Measurements from ENCODE around the gene ZBTB43.

The ZBTB43 gene

DNA sequence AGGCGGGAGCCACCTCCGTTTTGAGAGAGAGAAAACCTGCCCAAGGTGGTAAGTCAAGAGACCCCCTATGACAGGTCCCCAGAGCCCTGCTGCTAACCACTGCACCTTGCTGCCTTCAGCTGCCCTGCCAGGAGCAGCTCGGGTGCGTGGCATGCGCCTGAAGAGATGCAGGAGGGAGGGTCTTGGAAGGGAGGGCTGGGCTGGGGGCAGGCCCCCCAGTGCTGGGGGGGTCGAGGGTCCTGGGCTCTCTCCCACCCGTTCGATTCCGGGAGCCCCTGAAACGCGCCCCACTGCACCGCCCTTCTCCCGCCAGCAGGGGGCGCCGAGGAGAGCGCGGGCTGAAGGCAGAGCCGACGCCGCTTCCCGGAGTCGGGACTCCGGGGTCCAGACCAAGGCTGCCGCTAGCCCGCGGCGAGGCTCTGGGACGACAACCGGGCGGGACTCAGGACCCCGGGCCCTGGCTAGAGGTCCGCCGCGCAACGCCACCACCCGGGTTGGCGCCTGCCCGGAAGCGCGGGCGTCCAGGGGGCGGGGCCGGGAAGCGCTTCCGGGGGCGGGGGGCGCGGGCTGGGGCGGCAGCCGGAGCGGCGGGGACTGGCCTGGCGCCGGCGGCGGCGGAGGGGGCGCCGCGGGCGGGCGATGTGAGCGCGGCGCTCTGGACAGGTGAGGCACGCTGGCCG lies 55.4 kb downstream of the ZBTB43 start, which contains the start of gene ZBTB34:
Gene ZBTB34, plus strand, starts transcription at position 563 of the 680 bp plus-strand sequence. CDS start 18,761 bp downstream, outside the sequence.
- H3K4me3 ChIP-seq (ENCODE audit: low read depth, low read length): peak within 1 kb of the TSS; percentile 72
- TF ChIP-seq, protein P1, sequence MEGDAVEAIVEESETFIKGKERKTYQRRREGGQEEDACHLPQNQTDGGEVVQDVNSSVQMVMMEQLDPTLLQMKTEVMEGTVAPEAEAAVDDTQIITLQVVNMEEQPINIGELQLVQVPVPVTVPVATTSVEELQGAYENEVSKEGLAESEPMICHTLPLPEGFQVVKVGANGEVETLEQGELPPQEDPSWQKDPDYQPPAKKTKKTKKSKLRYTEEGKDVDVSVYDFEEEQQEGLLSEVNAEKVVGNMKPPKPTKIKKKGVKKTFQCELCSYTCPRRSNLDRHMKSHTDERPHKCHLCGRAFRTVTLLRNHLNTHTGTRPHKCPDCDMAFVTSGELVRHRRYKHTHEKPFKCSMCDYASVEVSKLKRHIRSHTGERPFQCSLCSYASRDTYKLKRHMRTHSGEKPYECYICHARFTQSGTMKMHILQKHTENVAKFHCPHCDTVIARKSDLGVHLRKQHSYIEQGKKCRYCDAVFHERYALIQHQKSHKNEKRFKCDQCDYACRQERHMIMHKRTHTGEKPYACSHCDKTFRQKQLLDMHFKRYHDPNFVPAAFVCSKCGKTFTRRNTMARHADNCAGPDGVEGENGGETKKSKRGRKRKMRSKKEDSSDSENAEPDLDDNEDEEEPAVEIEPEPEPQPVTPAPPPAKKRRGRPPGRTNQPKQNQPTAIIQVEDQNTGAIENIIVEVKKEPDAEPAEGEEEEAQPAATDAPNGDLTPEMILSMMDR (IDR thresholded peaks at IDR 0.05; ENCODE audit: low read depth, low read length): peak; percentile 99

DNA sequence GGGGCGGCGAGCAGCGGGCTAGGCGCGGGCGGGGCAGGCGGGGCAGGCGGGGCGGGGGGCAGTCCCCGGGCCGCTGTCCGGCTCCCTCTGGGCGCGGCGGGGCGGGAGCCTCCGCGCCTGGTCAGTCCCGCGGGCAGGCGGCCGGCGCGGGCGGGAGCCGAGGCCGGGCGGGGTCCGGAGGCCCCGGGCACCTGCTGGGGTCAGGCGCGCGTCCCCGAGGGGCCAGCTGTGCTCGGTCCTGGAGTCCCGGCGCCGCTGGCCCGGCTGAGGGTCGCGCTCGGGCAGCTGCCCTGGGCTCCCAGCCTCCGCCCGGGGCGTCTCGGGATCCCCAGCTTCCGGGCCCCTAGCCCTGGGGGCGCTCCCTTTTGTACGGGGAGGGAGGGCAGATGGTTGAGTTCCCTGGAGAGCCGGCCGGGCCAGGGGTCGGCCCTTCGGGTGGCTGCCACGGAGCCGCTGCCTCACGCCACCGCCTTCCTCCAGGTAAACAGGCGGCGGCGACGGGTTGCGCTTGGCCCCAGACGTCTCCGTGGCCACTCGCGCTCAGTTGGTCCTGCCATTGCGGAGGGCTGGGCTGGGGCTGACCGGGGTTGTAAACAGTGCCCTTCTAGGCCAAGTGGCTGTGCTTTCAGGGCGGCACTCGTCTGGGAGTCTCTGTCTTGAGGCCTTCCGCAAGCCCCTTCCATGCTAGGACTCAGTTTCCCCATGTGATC lies 56.1 kb downstream of the ZBTB43 start:
- peak overlapping the region; percentile 72 for H3K4me3 ChIP-seq (ENCODE audit: low read depth, low read length)
- TF ChIP-seq, protein P1 (IDR thresholded peaks at IDR 0.05; ENCODE audit: low read depth, low read length): no peak

DNA sequence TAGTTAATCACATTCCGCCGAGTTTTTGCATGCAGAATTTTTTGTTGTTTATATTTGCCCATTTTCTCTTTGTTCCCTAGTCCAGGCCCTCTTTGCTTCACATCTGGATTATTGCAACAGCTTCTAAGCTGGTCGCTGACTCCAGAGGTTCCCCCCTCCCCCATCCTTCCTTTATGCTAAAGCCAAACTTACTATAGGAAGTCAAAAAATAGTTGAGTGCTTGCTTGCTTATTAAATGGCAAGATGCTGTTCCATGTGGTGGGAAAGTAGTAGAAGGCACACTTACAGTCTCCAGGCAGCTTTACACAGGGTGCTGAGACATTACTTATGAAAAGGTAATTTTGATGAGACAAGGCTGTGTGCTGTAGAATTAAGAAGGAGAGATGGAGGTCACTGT lies 56.9 kb downstream of the ZBTB43 start:
- TF ChIP-seq, protein P1 (IDR thresholded peaks at IDR 0.05; ENCODE audit: low read depth, low read length): no peak
- H3K4me3 ChIP-seq (ENCODE audit: low read depth, low read length): peak overlapping the region; percentile 72

DNA sequence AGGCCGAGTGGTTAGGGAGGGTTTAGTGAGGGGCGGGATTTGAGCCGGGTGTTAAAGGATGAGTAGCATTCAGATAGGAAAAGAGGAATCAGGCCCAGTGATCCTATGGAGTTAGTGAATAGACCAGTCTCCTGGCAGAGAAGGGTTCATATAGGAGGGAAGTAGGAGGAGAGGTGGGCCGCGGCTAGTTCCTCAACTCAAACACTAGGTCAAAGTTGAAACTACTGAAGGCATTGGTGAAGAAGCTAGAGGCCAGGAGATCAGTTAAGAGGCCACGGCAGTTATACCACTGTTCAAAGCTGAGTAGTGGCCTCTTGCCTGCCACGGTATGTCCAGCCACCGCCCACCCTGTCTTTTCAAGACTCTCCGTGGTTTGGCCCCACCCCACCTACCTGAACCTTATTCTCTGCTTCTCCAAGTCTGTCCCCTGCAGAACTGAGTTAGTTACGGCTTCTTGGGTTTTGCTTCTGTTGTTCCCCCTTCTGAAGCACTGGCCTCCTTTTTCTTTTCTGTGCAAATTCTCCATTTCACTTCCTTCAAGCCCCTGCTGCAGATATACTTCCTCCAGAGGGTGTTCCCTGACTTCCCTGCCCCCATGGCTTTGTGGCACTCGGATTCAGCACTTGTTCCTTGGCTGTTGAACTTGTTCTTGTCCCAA lies 57.4 kb downstream of the ZBTB43 start:
- peak overlapping the region; percentile 72 for H3K4me3 ChIP-seq (ENCODE audit: low read depth, low read length)
- TF ChIP-seq, protein P1 (IDR thresholded peaks at IDR 0.05; ENCODE audit: low read depth, low read length): no peak

DNA sequence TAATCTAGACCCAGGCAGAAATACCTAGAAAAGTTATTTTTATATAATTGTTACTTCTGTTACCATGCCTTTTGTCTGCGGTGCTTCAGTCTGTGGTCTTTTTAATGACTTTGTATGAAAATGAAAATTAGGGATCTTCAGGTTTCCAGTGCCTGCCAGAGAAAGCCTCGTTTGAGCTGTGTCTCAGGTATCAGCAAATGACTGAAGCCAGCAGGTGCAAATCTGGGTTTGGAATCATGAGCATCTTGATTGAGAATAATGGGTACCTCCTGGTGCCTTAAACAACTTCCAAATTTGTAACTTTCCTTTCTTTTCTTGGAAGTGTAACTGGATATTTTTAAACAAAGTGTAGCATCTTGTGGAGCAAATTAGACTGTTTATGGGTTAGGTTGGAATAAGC lies 59.9 kb downstream of the ZBTB43 start:
- TF ChIP-seq, protein P1 (IDR thresholded peaks at IDR 0.05; ENCODE audit: low read depth, low read length): no peak
- no peak overlapping the region for H3K4me3 ChIP-seq (ENCODE audit: low read depth, low read length)

DNA sequence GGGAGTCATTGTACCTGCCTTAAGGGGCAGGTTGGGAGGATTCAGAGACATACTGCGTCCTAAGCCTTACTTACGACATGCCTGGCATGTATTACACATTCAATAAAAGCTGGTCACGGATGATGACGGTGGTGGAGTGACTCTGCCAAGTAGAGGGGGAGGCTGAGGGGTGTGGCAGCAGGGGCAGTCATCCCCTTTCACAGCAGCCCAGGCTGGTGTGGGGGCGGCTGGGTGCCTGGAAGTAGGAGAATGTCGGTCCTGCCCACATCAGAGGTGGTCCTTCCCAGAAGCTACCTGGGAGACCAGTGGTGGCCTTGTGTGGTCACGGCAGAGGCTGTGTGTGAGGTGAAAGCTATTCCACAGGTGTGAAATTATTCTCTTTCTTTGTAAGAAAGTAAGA lies 64.5 kb downstream of the ZBTB43 start:
- H3K4me3 ChIP-seq (ENCODE audit: low read depth, low read length): no peak overlapping the region
- TF ChIP-seq, protein P1 (IDR thresholded peaks at IDR 0.05; ENCODE audit: low read depth, low read length): no peak

DNA sequence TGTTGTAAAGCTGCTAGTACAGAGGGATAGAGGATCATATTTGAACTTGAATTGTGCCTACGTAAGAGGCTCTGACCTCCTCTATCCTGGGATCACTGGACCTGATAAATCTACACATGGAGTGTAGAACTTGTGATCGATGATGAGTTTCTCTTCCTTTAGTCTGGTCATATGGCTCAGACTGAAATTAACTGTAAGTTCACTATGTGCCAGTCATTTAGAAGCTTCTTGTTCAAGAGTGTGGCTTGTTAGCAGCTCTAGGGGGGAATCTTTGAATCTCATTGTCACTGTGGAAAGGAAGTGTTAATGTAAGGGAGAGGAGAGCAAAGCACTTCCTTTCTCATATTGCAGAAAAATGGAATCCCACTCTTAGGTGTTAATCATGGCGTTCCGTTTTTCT lies 67.7 kb downstream of the ZBTB43 start:
- TF ChIP-seq, protein P1 (IDR thresholded peaks at IDR 0.05; ENCODE audit: low read depth, low read length): no peak
- no peak overlapping the region for H3K4me3 ChIP-seq (ENCODE audit: low read depth, low read length)

All from WI38 (cell line).